CD4-positive, CD25-positive, alpha-beta regulatory T cell (primary cell): ENCODE results near the gene WLS. TPM values are rescaled to one million over a fixed set of nuclear protein-coding genes. Genes with fewer than 3 reads are reported as not detected.

ENCODE experiments used
- ATAC-seq, 2 donors: fragments of 150-1000 bp; cut with Tn5 transposase; one replicate each; pipeline ENCODE4 v1.10.0; 2021; ENCODE audit warnings: low read depth in 2 of 2, moderate number of reproducible peaks in 2 of 2, moderate library complexity in 1 of 2
- DNase-seq, 3 donors: peaks; one replicate each; pipeline versions ENCODE4 v3.0.0 to v3.0.0-alpha.2; 2012 to 2022; ENCODE audit warnings: mixed read lengths in 1 of 3
- H3K27ac ChIP-seq: one replicate; pipeline ENCODE4 v1.7.0; 2013; ENCODE audit warnings: mild to moderate bottlenecking, low read length; ENCODE audit not compliant: insufficient read depth, poor library complexity, severe bottlenecking
- H3K27me3 ChIP-seq: one replicate; pipeline ENCODE4 v1.7.0; 2013; ENCODE audit warnings: low read length; ENCODE audit not compliant: control insufficient read depth, insufficient read depth
- H3K36me3 ChIP-seq: one replicate; pipeline ENCODE4 v1.7.0; 2013; ENCODE audit warnings: mild to moderate bottlenecking, low read length, moderate library complexity; ENCODE audit not compliant: control insufficient read depth, insufficient read depth
- H3K4me1 ChIP-seq: 2 replicates; pipeline ENCODE4 v1.7.0; 2013; ENCODE audit warnings: mild to moderate bottlenecking, low read length; ENCODE audit not compliant: insufficient read depth, control insufficient read depth, poor library complexity, severe bottlenecking
- H3K4me3 ChIP-seq: one replicate; pipeline ENCODE4 v1.7.0; 2013; ENCODE audit warnings: low read depth, mild to moderate bottlenecking, low read length, moderate library complexity
- H3K9me3 ChIP-seq, 2 experiments: 1 replicate in 1 of 2; 2 replicates in 1 of 2; pipeline ENCODE4 v1.7.0; 2013; ENCODE audit warnings: low read length in 2 of 2, mild to moderate bottlenecking in 1 of 2, moderate library complexity in 1 of 2; ENCODE audit not compliant: control insufficient read depth in 2 of 2
- H3K27ac Mint-ChIP-seq, 3 donors: one replicate each; pipeline ENCODE4 v1.8.0; 2020 to 2022; ENCODE audit warnings: mild to moderate bottlenecking in 3 of 3, mixed read lengths in 3 of 3, moderate library complexity in 2 of 3
- H3K27me3 Mint-ChIP-seq: one replicate; pipeline ENCODE4 v1.8.0; 2022; ENCODE audit warnings: mild to moderate bottlenecking, mixed read lengths
- H3K36me3 Mint-ChIP-seq: one replicate; pipeline ENCODE4 v1.8.0; 2020; ENCODE audit warnings: mixed read lengths
- H3K4me1 Mint-ChIP-seq, 4 donors: one replicate each; pipeline ENCODE4 v1.8.0; 2020 to 2022; ENCODE audit warnings: mixed read lengths in 4 of 4, mild to moderate bottlenecking in 1 of 4
- H3K4me3 Mint-ChIP-seq, 4 donors: one replicate each; pipeline ENCODE4 v1.8.0; 2020 to 2022; ENCODE audit warnings: mild to moderate bottlenecking in 4 of 4, mixed read lengths in 4 of 4, moderate library complexity in 3 of 4
- H3K9me3 Mint-ChIP-seq, 7 donors: one replicate each; pipeline ENCODE4 v1.8.0; 2020 to 2022; ENCODE audit warnings: mixed read lengths in 7 of 7, mild to moderate bottlenecking in 3 of 7, moderate library complexity in 2 of 7
- polyA plus RNA-seq, 4 donors: library from polyadenylated mRNA; unstranded; fragments of 300-500 nt; fragmentation: Illumina TruSeq; gene quantifications; one replicate each; pipeline ENCODE4 v1.2.3, GENCODE V29; 2021
- total RNA-seq: library from RNA; stranded (reverse); gene quantifications from one replicate; pipeline ENCODE4 v1.2.3, GENCODE V29; 2022

The WLS gene
- total and polyA plus RNA-seq, 5 donors from 2014 or later: not detected

DNA sequence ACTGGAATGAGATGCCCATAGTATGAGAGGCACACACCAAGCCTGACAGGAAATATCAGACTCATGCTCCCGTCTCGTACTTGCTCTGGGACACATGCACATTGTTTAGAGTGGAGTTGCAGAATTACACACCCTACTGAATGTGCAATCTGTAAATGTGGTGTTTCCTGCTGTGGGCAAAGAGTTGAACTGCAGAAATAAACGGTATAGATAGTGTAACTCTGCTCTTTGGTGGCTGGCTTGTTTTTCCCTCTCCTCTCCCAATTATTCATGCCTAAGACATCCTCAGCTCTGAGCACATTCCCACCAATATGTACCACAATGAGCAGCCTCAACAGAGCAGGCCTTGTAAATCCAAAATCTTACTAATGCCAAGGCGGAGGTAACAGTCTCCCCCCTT, 91.8 kb downstream of the WLS start:
- Mint-ChIP-seq H3K27me3 (peaks cover 4% of the 10 kb centered on the region), H3K4me1 (no peaks in the 10 kb centered on the region), H3K36me3 (no peaks in the 10 kb centered on the region), H3K9me3 (no peaks in the 10 kb centered on the region), H3K27ac (no peak overlapping the region), H3K4me3 (no peak overlapping the region)
- no peak overlapping the region for H3K4me3 ChIP-seq
- no peaks in the 10 kb centered on the region for H3K9me3 ChIP-seq
- no peaks in the 10 kb centered on the region for H3K36me3 ChIP-seq
- H3K27me3 ChIP-seq: no peaks in the 10 kb centered on the region
- no peaks in the 10 kb centered on the region for H3K4me1 ChIP-seq
- no peak overlapping the region for H3K27ac ChIP-seq
- DNase-seq (no peak), ATAC-seq (no peak)

DNA sequence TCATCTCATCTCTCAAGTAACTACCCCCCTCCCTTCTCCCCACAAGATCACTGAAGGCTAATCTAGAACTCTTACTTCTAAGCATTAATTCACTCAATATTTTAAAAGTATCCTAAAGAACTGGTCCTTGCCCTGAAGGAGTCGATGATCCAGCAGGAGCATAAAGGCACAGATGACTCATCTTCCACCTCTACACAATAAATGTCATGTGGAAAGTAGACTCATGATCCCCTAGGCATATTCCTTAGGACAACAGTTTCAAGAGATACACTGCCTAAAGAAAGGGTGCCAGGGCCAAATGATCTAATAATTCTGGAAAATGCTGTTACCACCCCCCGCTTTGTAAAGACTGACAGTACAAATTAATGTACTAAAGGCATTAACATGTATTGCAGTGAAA, 96.1 kb downstream of the WLS start:
- Mint-ChIP-seq H3K9me3 (no peaks in the 10 kb centered on the region), H3K4me1 (no peaks in the 10 kb centered on the region), H3K27me3 (peaks cover 4% of the 10 kb centered on the region), H3K4me3 (no peak overlapping the region), H3K27ac (no peak overlapping the region), H3K36me3 (no peaks in the 10 kb centered on the region)
- ATAC-seq: no peak
- no peaks in the 10 kb centered on the region for H3K4me1 ChIP-seq
- H3K36me3 ChIP-seq: no peaks in the 10 kb centered on the region
- no peak for DNase-seq
- H3K27me3 ChIP-seq: no peaks in the 10 kb centered on the region
- H3K27ac ChIP-seq: no peak overlapping the region
- no peak overlapping the region for H3K4me3 ChIP-seq
- no peaks in the 10 kb centered on the region for H3K9me3 ChIP-seq

DNA sequence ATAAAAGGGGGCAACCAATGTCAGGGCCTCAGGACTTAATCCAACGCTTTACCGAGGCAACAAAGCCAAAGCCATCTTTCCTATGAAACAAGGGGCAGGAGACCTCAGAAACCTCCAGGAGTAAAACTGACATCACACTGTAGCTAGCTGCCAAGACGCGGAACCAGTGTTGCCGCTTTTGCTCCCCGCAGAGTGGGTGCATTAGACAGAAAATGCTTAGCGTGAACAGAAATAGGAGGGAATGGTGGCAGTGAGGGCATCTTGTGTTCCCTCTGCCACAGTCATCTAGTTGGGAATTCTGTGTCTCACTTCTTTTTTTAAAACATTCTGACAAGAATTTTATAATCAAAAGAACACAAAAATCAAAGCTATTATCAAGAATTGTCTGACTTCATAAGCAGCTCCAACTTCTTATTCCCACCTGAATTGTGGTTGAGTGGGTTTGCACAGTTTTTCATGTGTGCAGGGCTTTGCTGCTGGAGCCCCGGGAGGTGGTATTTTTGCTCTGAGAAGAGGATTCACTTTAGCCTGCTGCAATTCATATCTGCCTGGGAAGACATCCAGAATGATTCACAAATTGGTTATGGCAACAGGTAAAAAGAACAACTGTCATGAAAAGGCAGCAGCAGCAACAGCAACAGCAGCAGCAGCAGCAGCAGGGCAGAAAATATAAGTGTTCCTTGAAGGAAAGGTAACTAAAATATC, 99.7 kb downstream of the WLS start:
- Histone ChIP-seq H3K4me1 (no peaks in the 10 kb centered on the region), H3K27ac (no peak overlapping the region), H3K36me3 (no peaks in the 10 kb centered on the region), H3K27me3 (no peaks in the 10 kb centered on the region), H3K9me3 (no peaks in the 10 kb centered on the region), H3K4me3 (no peak overlapping the region)
- Mint-ChIP-seq H3K36me3 (no peaks in the 10 kb centered on the region), H3K4me1 (no peaks in the 10 kb centered on the region), H3K4me3 (no peak overlapping the region), H3K27me3 (peaks cover 4% of the 10 kb centered on the region), H3K27ac (no peak overlapping the region), H3K9me3 (no peaks in the 10 kb centered on the region)
- ATAC-seq (no peak), DNase-seq (no peak)

GRCh38 chr1:68131261-68131660, 101.1 kb downstream of the WLS start:
- Histone ChIP-seq H3K9me3 (no peaks in the 10 kb centered on the region), H3K4me3 (no peak overlapping the region), H3K27me3 (no peaks in the 10 kb centered on the region), H3K4me1 (no peaks in the 10 kb centered on the region), H3K36me3 (no peaks in the 10 kb centered on the region), H3K27ac (no peak overlapping the region)
- ATAC-seq (no peak), DNase-seq (no peak)
- Mint-ChIP-seq H3K27ac (no peak overlapping the region), H3K4me1 (no peaks in the 10 kb centered on the region), H3K27me3 (peaks cover 3% of the 10 kb centered on the region), H3K4me3 (no peak overlapping the region), H3K9me3 (no peaks in the 10 kb centered on the region), H3K36me3 (no peaks in the 10 kb centered on the region)

- no peak overlapping the region for H3K4me3 Mint-ChIP-seq
Measured at GRCh38 chr1:68129536-68130250, 102.6 kb downstream of the WLS start.

GRCh38 chr1:68128820-68129219, 103.5 kb downstream of the WLS start:
- Histone ChIP-seq H3K9me3 (no peaks in the 10 kb centered on the region), H3K36me3 (no peaks in the 10 kb centered on the region), H3K27me3 (no peaks in the 10 kb centered on the region), H3K4me3 (no peak overlapping the region), H3K4me1 (no peaks in the 10 kb centered on the region), H3K27ac (no peak overlapping the region)
- Mint-ChIP-seq H3K9me3 (no peaks in the 10 kb centered on the region), H3K4me3 (no peak overlapping the region), H3K36me3 (no peaks in the 10 kb centered on the region), H3K27ac (no peak overlapping the region), H3K4me1 (no peaks in the 10 kb centered on the region), H3K27me3 (no peaks in the 10 kb centered on the region)
- DNase-seq (no peak), ATAC-seq (no peak)

More at GRCh38 chr1:68129536-68130250, 102.6 kb downstream of the WLS start:
- no peaks in the 10 kb centered on the region for H3K4me1 Mint-ChIP-seq
- no peaks in the 10 kb centered on the region for H3K27me3 Mint-ChIP-seq
- Histone ChIP-seq H3K4me3 (no peak overlapping the region), H3K9me3 (no peaks in the 10 kb centered on the region), H3K36me3 (no peaks in the 10 kb centered on the region), H3K4me1 (no peaks in the 10 kb centered on the region), H3K27ac (no peak overlapping the region), H3K27me3 (no peaks in the 10 kb centered on the region)
- H3K9me3 Mint-ChIP-seq: no peaks in the 10 kb centered on the region
- ATAC-seq: no peak
- DNase-seq: no peak
- H3K27ac Mint-ChIP-seq: no peak overlapping the region
- H3K36me3 Mint-ChIP-seq: no peaks in the 10 kb centered on the region

DNA sequence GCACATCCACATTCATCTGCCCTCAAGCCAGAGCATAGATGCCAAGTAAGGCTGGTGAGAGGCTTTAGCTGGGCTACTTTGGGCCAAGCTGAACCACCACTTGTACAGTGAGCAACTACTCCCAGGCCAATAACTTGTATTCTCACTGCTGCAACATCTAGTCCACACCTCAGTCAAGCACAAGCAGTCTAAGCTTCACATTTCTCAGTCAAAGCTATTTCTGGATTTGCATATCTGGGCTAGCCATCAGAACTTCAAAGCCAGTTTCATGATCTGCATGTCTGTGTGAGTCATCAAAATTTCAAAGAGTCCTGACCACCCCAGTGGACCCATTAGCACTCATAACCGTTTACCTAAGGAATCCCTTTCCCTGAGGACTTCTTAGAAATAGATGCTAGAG, 104.2 kb downstream of the WLS start:
- DNase-seq (no peak), ATAC-seq (no peak)
- no peaks in the 10 kb centered on the region for H3K9me3 ChIP-seq
- H3K9me3 Mint-ChIP-seq: no peaks in the 10 kb centered on the region
- no peaks in the 10 kb centered on the region for H3K4me1 ChIP-seq
- H3K4me1 Mint-ChIP-seq: no peaks in the 10 kb centered on the region
- H3K27ac Mint-ChIP-seq: no peak overlapping the region
- H3K36me3 ChIP-seq: no peaks in the 10 kb centered on the region
- H3K27me3 Mint-ChIP-seq: no peaks in the 10 kb centered on the region
- H3K27me3 ChIP-seq: no peaks in the 10 kb centered on the region
- no peaks in the 10 kb centered on the region for H3K36me3 Mint-ChIP-seq
- no peak overlapping the region for H3K4me3 ChIP-seq
- H3K27ac ChIP-seq: no peak overlapping the region
- H3K4me3 Mint-ChIP-seq: no peak overlapping the region

GRCh38 chr1:68121536-68121935, 110.8 kb downstream of the WLS start:
- ATAC-seq (no peak), DNase-seq (no peak)
- Histone ChIP-seq H3K4me1 (no peaks in the 10 kb centered on the region), H3K9me3 (no peaks in the 10 kb centered on the region), H3K27me3 (no peaks in the 10 kb centered on the region), H3K36me3 (no peaks in the 10 kb centered on the region), H3K4me3 (no peak overlapping the region), H3K27ac (no peak overlapping the region)
- Mint-ChIP-seq H3K36me3 (no peaks in the 10 kb centered on the region), H3K9me3 (no peaks in the 10 kb centered on the region), H3K4me1 (peaks cover 0 to 5% (median 2%) of the 10 kb centered on the region in 4 donors), H3K27me3 (peaks cover 5% of the 10 kb centered on the region), H3K4me3 (no peak overlapping the region), H3K27ac (no peak overlapping the region)
